Astrocyte of the cerebellum (primary cell): ENCODE measurements around the gene STPG4.

Source experiments
- DNase-seq: peaks from one replicate; pipeline ENCODE4 v3.0.0-alpha.2; 2011; ENCODE audit warnings: low read depth
- H3K4me3 ChIP-seq: 2 replicates; pipeline ENCODE4 v1.5.1; 2011; ENCODE audit warnings: mild to moderate bottlenecking, low read depth, low read length, moderate library complexity
- CTCF ChIP-seq: IDR thresholded peaks from 2 replicates; pipeline ENCODE4 v1.5.1; 2012; ENCODE audit warnings: low read length, low read depth, moderate library complexity, mild to moderate bottlenecking; ENCODE audit errors: missing control alignments
- in situ Hi-C: cut with HindIII; loops from 2 replicates; pipeline ENCODE4 v1.10.0; 2017; ENCODE audit warnings: low sequenced_read_pairs

Gene STPG4

DNA sequence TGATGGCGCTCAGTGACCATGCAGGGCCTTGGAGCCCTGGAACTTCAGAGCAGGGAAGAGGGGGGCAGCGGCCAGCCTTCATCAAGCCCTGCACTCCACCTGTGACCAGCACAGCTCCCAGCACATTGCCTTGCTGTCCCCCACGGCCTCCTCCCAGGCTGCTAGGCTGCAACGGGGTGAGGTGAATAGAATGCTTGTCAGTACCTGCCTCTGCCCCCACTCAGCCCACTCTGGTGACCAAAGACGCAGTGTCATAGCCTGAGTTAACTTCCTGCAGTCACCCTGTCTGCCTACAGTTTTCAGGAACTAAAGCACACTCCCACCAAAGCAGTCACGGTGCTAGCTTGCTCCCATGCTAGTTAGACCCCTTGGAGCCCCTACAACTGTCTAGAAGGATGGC lies 72.1 kb downstream of the STPG4 start:
- TF ChIP-seq CTCF: no peak
- no peak for DNase-seq
- in situ Hi-C loops: no loop called here
- H3K4me3 ChIP-seq: no peak overlapping the region

GRCh38 chr2:47080888-47081301 lies 74.2 kb downstream of the STPG4 start:
- no peak for TF ChIP-seq CTCF
- no peak for DNase-seq
- H3K4me3 ChIP-seq: no peak overlapping the region
- in situ Hi-C loops: no loop called here

DNA sequence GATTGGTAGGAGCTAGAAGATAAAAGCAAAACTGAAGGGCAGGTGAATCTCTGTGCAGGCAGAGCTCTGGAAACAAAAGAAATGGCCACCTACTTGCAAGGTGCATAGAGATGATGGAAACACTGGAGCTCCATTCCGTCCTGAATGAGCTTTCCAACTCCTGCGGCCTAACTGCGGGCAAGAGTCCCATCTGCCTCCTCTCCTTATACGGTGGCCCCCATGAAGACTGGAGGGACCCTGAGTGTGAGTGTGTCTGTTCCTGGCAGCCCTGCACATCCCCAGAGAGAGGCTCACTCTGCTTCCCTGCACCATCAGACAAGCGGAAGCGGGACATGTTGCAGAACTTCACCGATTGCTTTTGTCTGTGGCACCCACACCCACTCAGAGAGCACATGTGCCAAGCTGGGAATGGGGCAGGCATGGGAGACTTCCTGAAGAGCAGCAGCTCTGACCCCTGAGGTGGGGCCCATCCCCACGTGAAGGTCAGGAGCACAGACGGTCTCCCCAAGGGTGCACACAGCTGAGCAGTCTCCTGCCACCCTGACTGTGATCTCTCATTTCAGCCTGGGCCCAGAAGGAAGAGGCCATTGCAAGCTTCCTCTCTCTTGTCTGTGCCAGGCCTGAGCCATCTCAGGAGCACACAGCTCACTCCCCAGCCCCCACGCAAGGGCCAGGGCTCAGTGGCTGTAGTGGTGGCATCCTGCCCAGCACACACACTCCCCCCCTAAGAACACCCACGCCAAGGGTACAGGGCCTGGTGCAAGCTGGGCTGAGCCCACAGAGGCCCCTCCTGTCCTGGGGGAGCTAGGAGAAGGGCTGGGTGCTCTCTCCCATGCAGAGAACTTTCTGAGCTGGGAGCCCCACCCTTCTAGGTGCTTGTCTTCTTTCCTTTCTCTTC lies 75.3 kb downstream of the STPG4 start:
- no peak overlapping the region for H3K4me3 ChIP-seq
- no peak for DNase-seq
- in situ Hi-C loops: no loop called here
- no peak for TF ChIP-seq CTCF

- no peak overlapping the region for H3K4me3 ChIP-seq
- in situ Hi-C loops: no loop called here
- DNase-seq: no peak
- TF ChIP-seq CTCF: no peak
These were observed 76.3 kb downstream of the STPG4 start for GRCh38 chr2:47078541-47079482.

GRCh38 chr2:47077442-47078117 lies 77.5 kb downstream of the STPG4 start:
- no peak for DNase-seq
- no peak overlapping the region for H3K4me3 ChIP-seq
- in situ Hi-C loops: no loop called here
- no peak for TF ChIP-seq CTCF
